Astrocyte of the cerebellum (primary cell): ENCODE results near the gene IGSF8.
A peak's percentile ranks its signal among the peaks of the same experiment; 100 is the strongest.

Source experiments
- DNase-seq: peaks from one replicate; pipeline ENCODE4 v3.0.0-alpha.2; 2011; ENCODE audit warnings: low read depth
- H3K4me3 ChIP-seq: 2 replicates; pipeline ENCODE4 v1.5.1; 2011; ENCODE audit warnings: mild to moderate bottlenecking, low read depth, low read length, moderate library complexity
- in situ Hi-C: cut with HindIII; loops from 2 replicates; pipeline ENCODE4 v1.10.0; 2017; ENCODE audit warnings: low sequenced_read_pairs
- TF ChIP-seq, protein P1 (sequence below): IDR thresholded peaks from 2 replicates; pipeline ENCODE4 v1.5.1; 2012; ENCODE audit warnings: low read length, low read depth, moderate library complexity, mild to moderate bottlenecking; ENCODE audit errors: missing control alignments

IGSF8 gene

GRCh38 chr1:160109686-160110085 is 11.3 kb upstream of the IGSF8 start:
- DNase-seq, result peak; percentile 13
- no peak overlapping the region for H3K4me3 ChIP-seq
- TF ChIP-seq, protein P1, sequence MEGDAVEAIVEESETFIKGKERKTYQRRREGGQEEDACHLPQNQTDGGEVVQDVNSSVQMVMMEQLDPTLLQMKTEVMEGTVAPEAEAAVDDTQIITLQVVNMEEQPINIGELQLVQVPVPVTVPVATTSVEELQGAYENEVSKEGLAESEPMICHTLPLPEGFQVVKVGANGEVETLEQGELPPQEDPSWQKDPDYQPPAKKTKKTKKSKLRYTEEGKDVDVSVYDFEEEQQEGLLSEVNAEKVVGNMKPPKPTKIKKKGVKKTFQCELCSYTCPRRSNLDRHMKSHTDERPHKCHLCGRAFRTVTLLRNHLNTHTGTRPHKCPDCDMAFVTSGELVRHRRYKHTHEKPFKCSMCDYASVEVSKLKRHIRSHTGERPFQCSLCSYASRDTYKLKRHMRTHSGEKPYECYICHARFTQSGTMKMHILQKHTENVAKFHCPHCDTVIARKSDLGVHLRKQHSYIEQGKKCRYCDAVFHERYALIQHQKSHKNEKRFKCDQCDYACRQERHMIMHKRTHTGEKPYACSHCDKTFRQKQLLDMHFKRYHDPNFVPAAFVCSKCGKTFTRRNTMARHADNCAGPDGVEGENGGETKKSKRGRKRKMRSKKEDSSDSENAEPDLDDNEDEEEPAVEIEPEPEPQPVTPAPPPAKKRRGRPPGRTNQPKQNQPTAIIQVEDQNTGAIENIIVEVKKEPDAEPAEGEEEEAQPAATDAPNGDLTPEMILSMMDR, result no peak
- in situ Hi-C loops, result loop anchor here (5.0 to 10.0 kb wide), 2 partner anchors 108 to 185 kb away; no protein-coding TSS in a partner anchor

- TF ChIP-seq, protein P1, result peak; percentile 72
- H3K4me3 ChIP-seq, result no peak overlapping the region
- DNase-seq, result peak; percentile 31
- in situ Hi-C loops, result loop anchor here (5.0 to 10.0 kb wide), 2 partner anchors 108 to 186 kb away; no protein-coding TSS in a partner anchor
Measured at GRCh38 chr1:160108888-160109662, 10.7 kb upstream of the IGSF8 start.

- TF ChIP-seq, protein P1, result no peak
- in situ Hi-C loops, result loop anchor here (5.0 to 10.0 kb wide), 2 partner anchors 110 to 187 kb away; no protein-coding TSS in a partner anchor
- no peak overlapping the region for H3K4me3 ChIP-seq
- no peak for DNase-seq
Measured at GRCh38 chr1:160107512-160107911, 9.1 kb upstream of the IGSF8 start.

GRCh38 chr1:160105155-160105554 is 6.7 kb upstream of the IGSF8 start:
- H3K4me3 ChIP-seq, result no peak overlapping the region
- no peak for DNase-seq
- TF ChIP-seq, protein P1, result no peak
- in situ Hi-C loops, result loop anchor here (5.0 to 10.0 kb wide), 2 partner anchors 112 to 190 kb away; no protein-coding TSS in a partner anchor

DNA sequence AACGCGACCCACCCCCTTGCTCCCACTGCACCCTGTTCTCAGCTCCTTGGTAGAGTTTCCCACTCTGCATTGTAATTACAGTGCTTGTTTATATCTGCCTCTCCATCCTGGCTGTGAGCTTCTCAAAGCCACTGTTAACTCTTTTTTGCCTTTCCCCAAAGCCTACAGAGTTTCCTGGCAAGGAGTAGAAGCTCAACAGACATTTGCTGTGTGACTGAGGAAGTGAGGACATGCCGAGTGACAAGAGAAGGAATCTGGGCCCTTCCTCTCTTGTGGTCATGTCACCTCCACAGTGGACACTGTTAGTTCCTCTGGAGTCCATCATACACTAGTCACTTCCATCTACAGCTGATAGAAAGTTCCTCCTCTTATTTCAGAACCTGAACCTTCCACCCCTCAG is 6.1 kb upstream of the IGSF8 start:
- in situ Hi-C loops, result loop anchor here (10.0 kb wide), 1 partner anchor 190 kb away; no protein-coding TSS in a partner anchor
- TF ChIP-seq, protein P1, result no peak
- no peak overlapping the region for H3K4me3 ChIP-seq
- no peak for DNase-seq

- in situ Hi-C loops, result loop anchor here (10.0 kb wide), 1 partner anchor 191 kb away; no protein-coding TSS in a partner anchor
- DNase-seq, result no peak
- TF ChIP-seq, protein P1, result no peak
- H3K4me3 ChIP-seq, result no peak overlapping the region
Measured at GRCh38 chr1:160103658-160104408, 5.4 kb upstream of the IGSF8 start.
